GM18508 (cell line): Measurements from ENCODE around the gene LMO1.

Experiments used
- ATAC-seq: cut with Tn5 transposase; IDR thresholded peaks from one replicate; pipeline ENCODE4 v1.9.1; 2021; ENCODE audit warnings: moderate number of reproducible peaks; ENCODE audit not compliant: insufficient read depth, unreplicated experiment

The LMO1 gene

DNA sequence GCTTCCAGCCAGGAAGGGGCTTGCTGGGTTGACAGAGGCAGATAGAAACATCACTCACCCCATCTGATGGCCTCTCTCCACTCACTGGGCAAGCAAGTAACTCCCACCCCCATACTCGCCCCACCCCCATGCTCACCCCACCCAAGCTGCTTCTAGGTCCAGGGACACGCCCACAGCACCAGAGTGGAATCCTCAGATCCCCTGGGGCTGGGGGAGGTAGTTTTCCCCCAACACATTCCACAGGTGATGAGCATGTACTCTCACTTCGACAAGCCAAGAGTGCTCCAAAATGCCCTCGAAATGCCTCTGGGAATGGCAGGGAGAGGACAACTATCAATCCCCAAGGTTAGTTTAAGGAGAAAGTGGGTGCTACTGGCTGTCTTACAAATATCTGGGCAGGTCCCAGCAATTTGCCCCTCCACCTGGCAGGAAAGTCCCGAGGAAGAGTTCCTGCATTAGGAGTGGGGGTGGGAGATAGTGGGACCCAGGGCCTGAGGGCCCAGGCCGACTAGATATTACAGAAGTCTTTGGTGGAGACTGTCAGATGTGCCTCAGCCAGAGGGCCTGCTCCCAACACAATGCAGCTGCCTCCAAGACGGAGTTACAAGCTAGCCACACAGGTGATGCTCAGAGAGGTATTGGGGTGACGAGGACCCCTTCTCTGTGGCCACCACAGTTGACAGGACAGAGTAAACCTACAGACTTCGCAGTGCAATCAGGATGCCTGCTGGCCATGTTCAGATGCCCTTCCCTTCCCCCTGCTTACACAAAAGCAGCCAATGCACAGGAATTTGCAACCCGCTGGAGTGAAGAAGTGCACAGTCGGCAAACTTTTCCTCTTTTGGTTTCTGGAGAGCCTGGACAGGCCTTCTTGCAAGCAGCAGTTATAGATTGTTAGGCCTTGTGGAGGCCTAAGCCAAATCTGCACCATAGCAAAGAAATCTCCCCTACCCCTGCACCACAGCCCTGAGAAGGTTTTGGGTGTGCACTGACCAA is 2.9 kb upstream of the LMO1 start:
- ATAC-seq = no peak

DNA sequence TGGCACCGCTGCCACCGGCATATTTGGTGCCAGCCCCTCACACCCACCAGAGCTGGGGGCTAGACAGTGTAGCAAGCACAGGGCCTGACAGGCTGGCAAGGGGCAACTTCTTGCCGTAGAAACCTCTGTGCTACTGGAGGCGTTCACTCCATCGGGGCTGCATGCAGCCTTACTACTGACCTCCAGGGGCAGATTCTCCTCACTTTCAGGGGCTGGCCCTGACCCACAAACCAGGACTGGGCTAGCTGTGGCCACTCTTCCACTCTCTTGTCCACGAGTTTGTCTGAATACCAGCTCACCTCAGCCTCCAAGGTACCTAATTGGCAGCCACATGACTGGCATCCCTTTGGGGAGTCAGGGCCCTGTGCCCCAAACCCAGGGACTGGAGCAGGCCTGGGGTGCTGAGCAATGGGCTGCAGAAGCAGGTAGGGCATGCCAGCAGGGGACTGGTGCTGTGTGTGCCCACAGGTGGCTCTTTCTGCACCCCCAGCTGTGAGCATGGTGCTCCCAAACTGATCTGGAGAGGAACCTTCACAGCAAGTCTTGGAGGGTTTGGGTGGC is 2.1 kb upstream of the LMO1 start:
- no peak for ATAC-seq

DNA sequence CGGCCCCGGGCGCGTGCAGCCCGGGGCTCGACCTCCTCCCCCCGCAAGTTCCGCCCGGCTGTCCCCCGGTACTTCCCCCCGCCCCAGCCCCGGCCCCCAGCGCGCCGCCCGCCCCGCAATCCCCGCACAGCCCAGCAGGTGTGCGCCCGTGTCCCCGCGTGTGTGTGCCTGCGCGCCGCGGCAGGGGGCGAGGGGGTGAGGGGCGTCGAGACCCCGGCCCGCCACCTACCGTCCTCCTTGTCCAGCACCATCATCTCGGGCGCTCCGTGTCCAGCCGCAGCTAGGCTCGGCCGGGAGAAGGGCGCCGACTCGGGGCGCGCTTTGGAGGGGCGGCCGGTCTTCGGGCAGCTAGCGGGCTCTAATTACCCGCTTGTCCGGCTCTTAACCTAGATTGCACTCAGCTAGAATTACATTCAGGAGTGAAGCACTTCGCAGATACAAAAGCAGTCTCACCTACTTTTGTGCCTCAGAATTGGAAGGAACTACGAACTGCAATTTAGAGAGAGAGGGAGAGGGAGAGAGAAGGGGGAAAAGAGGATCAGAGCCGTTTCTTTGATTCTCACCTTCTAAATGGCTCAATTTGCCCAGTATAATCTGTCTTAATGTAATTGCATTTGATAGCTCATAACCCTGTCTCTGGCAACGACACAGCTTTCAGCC is 439 bp downstream of the LMO1 start:
- ATAC-seq = no peak

DNA sequence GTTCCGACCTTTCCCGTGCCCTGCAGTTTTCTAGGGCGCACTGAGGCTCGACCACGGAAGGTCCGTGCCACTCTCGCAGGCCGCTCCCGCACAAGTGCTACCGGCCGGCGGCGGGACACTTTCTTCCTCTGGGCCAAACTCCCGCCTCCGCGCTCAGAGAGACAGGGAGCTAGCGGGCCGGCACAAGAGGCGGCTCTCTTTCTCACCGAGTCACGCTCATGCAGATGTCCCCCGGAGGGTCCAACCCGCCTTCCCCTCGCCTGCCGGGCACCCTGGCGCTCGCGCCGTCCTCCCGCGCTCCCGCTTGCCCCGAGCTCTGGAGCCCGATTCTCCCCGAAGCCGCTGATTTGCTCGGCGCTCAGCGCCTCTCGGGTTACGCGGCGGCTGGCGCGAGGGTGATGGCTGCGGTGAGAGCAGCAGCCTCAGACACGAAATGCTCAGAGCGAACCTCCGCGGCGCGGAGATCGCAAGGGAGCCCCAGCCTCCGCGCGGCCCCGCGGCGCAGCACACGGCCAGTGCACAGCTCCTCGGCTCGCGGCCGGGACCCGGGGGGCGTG is 1.0 kb downstream of the LMO1 start:
- no peak for ATAC-seq

DNA sequence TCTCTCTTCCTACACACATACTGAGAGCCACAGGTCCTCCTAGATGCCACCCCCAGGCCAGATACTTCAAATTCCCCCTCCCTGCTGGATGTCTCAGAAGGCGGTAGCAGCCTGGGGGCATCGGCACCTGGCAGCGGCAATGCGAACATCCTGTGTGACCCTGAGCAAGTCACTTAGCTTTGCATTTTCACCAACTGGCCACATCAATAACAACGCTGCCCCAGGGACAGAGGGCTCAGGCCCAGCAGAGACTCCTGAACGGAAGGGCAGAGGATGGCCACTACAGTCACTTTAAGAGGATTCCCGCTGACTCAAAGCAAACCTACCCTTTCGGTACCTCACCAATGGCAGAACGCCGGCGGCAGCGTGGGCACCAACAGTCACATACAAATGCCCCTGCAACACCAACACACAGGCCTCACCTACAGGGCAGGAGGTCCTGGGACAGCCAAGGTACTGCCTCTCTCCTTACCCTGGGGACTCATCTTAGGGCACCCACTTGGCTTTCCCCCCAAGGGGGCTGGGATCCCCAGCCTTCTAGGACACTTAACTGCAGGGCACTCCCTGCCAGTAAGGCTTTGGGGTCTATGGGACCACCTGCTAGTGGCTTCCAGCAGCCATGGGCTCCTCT is 1.6 kb downstream of the LMO1 start:
- ATAC-seq = no peak

DNA sequence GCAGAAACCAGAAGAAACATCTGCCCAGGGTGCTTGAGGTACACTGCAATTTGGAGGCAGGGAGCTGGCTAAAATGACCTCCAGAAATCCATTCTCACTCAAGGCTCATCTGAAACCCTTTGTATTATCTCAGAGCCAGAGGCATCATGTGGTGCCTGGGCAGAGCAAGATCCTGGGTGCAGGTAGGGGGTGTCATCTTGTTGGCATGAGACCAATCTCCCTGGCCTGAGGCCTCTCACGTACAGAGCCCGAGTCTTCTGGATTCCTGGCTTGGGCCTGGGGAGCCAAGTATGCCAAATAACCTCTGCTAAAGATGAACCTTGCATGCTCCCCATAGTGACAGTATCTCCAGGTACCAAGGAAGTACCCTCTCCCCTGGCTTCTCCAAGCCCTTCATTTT is 2.4 kb downstream of the LMO1 start:
- ATAC-seq = no peak

DNA sequence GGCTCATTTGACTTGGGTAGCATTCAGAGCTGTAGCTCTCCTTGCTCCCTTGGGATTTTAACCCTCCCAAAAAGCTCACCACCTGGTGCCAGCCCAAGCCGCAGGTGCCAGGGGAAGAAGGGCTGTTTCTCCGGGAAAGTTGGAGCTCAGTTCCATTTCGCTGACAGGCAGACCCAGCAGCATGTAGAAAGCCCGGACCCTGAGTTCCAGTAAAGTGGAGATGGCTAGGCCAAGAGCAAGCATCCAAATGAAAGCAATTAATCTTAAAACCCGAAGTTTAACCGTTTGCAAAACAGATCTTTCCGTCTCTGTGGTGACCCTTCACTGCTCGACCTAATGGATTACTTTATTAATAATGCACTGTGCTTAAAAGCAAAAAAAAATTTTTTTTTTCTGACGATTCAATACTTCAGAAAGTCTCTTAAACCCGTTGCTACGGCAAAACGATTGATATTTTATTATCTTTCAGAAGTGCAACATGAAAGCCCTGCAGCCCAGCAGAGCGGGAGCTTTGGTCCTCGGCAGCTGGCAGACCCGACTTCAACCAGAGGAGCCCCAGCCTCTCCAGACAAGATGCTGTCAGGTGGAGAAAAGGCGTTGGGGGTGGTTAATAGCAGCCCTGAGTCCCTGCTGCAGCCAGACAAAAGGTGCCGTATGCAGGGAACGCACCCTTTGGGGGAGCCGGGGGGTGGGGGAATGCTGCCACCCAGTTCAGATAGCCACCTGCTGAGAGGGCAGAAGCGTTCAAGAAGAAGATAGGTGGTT is 3.3 kb downstream of the LMO1 start:
- ATAC-seq = no peak

DNA sequence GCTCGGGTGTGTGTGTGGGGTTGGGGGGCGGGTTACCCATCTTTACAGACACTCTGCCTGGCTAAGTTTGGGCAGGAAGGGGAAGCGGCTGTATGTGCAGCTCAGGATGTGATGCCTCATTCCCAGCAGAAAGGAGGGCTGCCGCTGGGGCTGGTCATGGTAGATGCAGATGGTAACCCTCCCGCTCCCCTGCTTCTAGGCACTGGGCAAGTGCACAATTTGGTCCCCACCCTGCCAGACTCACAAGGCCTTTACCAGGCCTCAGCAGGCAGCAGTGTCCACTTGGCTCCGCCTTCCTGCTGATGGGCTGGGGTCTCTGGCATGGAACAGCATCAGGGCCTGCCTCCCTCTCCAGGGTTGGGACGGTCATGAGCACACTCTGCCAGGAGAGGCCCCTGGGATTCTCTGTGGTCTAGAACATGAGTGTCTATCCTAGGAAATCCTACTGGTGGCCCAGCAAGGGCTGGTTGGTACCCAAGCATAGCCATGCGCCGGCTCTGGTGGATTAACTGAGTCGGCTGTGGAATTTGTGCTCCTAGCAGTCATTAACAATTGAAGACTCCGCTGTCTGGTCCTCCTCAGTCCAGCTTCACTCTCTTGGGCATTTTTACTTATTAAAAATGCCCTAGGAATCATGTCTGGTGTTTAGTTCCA is 4.2 kb downstream of the LMO1 start:
- no peak for ATAC-seq

DNA sequence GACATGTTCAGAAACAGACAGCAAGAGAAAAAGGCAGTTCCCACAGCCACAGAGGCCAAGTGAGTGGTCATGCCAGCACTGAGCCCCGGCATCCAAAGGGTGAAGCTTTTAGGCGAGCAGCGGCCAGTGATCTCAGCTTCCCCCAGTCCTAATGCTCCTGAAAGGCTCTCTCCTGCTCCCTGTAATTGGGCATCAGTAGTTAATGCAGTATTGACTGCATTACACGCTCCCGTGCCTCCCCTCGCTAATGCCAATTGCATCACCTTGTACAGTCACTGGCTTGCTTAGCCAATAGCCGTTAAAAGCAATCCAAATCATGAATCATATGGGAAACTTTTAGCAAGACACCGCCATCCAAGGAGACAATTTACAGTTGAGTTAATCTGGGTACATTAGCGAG is 4.9 kb downstream of the LMO1 start:
- ATAC-seq = no peak

DNA sequence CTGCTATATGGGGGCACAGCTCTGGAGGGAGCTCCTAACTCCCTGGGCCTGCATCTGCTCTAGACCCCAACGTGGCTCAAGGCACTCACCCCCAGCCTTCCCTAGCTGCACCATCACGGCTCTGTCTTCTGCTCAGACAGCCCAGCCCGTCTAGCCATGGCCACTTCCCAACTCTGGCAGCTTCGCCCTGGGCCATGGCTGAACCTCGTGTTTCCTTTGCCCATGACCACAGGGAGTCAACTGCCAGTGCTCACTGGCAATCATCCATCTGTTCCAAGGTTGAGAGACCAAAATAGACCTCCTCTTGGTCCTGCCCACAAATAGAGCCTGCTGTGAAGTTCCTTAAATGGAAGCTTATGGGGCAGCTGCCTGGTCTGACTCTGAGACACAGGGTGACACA is 5.4 kb downstream of the LMO1 start:
- ATAC-seq = no peak

DNA sequence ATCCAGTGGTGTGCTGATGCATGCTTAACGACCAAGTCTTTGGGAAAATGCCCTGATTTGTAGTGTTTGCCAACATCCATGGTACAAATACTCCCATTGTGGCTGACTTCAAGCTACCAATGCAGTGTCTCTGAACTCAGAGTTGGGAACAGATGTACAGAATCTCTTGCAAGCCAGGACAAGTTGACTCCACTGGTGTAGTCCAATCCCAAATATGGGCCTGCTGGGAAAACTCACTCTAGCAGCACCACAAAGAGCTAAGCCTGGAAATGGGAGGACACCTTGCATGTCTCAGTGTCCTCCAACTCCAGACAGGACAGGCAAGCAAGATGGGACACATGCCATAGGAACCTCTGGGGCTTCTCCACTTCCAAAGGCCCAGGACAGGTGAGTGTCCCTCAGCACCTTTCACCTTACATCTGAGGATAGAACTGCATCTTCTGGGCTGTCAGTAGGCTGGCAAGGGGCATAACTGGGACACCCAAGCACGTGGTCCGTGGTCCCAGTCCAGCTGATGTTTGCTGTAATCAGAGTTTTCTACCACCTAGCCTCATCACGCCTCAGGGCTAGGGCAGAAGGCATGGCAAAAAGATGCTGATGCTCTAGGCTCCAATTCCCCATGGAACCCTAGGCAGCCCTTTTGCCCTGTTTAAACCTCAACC is 6.5 kb downstream of the LMO1 start:
- ATAC-seq = no peak

DNA sequence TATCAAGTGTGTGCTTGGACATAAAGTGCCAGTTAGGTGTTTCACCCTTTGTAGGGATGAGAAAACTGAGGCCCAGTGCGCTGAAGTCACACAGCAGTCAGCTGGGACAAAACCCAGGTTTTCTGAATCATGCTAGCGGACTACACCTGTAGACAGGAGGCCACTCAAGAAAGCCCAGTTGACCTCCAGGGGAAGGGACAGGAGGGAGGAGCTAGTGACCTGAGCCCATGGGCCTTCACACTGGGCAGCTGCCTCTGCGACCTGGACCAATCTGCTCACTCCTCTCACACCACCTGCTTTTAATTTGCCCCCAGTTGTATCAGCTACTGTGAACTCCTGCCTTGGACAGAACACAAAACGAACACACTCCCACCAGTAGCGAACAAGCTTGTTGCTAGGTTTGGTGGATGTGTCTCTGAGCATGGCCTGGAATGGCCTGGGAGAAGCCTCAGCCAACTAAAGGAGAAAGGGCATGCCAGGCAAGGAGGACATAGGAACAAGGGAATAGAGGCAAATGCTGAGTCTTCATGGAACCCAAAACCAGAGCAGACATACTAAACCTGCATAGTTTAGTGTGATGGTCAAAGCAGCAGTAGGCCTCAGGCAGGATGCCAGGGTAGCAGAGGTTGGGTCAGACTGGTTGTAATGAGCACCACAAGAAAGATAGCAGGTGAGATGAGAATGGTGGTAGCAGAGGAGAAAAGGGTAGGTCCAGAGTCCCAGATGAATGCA is 7.2 kb downstream of the LMO1 start:
- no peak for ATAC-seq

DNA sequence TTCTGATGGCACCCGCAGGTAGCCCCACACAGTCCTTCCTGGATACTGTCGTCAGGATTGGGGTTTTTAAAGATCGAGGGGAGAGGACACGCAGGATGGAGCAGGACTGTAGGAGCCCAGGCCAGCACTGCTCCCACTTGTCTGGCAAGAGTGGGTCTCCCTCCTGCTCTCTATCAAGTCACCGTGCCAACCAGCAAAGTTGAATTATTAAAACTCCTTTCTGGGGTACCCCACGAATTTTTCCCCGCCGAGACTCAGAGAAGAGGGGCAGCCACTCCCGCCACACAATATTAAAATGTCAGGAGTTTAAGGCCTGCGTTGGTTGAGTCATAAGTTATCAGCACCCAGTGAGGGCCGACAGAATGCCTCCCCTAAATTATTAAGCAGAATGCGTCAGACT is 10.1 kb downstream of the LMO1 start:
- ATAC-seq = no peak

DNA sequence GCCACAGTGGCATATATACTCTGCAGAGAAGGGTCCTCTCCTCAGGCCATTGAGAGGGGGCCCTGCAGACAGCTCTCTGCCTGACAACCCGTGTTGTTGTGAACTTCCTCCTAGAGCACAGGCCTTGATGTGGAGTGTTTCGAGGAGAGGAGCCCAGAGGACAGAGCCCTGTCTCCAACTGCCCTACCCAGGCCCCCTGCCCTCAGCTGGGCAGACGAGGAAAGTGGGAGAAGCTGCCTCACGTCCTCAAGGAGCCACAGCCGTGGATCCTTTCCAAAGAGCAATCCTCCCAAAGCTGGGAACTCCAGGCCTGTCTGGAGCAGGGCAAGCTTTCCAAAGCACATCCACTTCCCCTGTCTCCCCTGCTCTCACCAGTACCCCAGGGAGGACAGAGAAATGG is 10.7 kb downstream of the LMO1 start:
- no peak for ATAC-seq

DNA sequence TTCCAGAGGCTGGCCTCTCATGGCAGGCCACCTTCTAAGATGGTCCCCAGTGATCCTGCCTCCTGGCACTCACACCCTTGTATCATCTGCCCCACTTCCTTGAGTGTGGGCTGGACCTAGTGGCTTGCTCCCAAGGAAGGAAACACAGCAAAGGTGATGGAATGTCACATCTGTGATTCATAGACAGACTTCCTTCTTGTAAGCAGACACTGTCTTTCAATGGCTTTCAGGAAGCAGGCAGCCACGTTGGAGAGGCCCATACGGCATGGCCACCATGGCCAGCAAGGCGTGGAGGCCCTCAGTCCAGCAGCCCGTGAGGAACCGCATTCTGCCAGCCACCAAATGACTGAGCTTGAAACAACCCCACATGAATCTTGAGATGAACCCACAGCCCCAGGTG is 11.3 kb downstream of the LMO1 start:
- ATAC-seq = no peak

DNA sequence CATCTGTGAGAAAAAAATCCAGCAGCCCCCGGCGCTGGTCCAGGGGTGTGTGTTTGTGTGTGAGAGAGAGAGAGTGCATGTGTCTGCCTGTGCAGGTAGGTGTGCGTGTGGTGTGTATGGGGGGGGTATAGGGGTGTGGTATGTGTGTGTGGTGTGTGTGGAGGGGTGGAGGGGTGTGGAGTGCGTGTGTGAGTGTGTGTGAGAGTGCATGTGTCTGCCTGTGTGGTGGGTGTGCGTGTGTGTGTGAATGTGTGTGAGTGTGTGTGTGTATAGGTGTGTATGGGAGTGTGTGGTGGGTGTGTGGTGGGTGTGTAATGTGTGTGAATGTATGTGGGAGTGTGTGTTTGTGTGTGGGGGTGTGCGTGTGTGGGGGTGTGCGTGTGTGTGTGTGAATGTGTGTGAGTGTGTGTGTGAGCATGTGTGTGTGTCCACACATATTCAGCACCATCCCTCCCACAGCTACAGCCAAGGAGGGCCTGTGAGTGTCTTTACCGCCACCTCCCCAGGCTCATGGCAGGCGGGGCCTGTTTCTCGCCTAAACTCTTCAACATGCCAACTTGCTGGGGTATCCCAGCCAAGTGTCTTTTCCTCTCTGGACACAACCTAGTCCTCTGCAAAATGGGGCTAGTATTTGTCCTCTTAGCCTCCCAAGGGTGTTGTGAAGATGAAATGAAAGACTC is 11.9 kb downstream of the LMO1 start:
- no peak for ATAC-seq

DNA sequence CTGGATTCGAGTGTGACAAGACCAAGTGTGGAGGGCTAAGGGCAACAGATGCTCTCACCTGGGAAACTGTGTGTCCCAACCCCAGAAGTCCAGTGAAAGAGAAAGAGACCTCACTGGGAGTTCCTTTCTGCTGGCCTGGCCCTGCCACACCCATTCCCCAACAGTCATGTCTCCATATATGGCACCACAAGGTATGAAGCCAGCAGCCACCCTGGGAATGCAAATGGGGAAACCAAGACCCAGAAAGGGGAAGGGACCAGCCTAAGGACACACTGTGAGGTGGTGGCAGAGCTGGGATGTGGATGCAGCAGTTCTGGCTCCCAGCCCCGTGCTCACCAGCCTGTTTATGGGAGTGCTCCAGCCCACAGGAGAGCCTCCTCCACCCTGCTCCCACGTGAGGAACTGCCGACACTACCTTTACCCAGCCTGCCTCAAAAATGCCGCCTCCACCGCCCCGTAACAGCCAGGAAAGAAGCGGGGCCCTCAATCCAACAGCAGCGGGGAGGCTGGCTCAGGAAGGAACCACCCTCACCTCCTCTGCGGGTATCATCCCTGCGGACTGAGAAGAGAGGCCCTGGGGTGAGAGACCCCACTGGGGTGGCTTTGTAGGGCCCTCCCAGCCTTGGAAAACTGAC is 12.6 kb downstream of the LMO1 start:
- ATAC-seq = no peak
